Endothelial cell of umbilical vein (primary cell): ENCODE results near the gene EVC. TPM values are rescaled to one million over a fixed set of nuclear protein-coding genes. Genes with fewer than 3 reads are reported as not detected.

ENCODE experiments used
- BruUV-seq: library from RNA; stranded (reverse); fragments of 400-500 nt; replicated peaks from 2 replicates; lab custom pipeline; 2021; lab: Mats Ljungman, UMichigan
- CTCF ChIA-PET: fragments of 300-600, 350-600 bp; sonication (Branson Sonifier 250); formaldehyde crosslinking; loops from one replicate; lab custom pipeline; 2021; ENCODE audit warnings: antibody characterized with exemption, inconsistent platforms; lab: Charles Lee
- POLR2A ChIA-PET: fragments of 300-600, 350-600 bp; sonication (Branson Sonifier 250); formaldehyde crosslinking; loops from one replicate; lab custom pipeline; 2021; ENCODE audit warnings: antibody characterized with exemption, inconsistent platforms; lab: Charles Lee
- DNase-seq: peaks from one replicate; pipeline ENCODE4 v3.0.0-alpha.2; 2011; ENCODE audit warnings: low read depth, low spot score
- FAIRE-seq: peaks from 2 replicates; lab custom pipeline; 2011; peaks lifted over from hg19 to GRCh38; lab: Jason Lieb, UNC
- H2AFZ ChIP-seq: 2 replicates; pipeline ENCODE4 v1.6.0; 2012; ENCODE audit warnings: low read depth, low read length, control low read depth, inconsistent platforms
- H3K27ac ChIP-seq: 2 replicates; pipeline ENCODE4 v1.5.1; 2011; ENCODE audit warnings: low read depth, mild to moderate bottlenecking, control low read depth, low read length, moderate library complexity; ENCODE audit not compliant: insufficient read depth
- H3K27me3 ChIP-seq, 2 experiments: 2 replicates each; pipeline versions ENCODE4 v1.6.0 to v1.6.1; 2011; ENCODE audit warnings: low read length in 2 of 2, mixed read lengths in 1 of 2; ENCODE audit not compliant: control insufficient read depth in 2 of 2, insufficient read depth in 2 of 2
- H3K36me3 ChIP-seq, 2 experiments: 2 replicates in 1 of 2; 3 replicates in 1 of 2; pipeline ENCODE4 v1.5.1; 2011; ENCODE audit warnings: low read length in 2 of 2, mild to moderate bottlenecking in 1 of 2, moderate library complexity in 1 of 2; ENCODE audit not compliant: control insufficient read depth in 2 of 2, insufficient read depth in 2 of 2; ENCODE audit errors: extremely low read depth in 1 of 2
- H3K4me1 ChIP-seq: 3 replicates; pipeline ENCODE4 v1.5.1; 2011; ENCODE audit warnings: mild to moderate bottlenecking, low read length; ENCODE audit not compliant: control insufficient read depth, insufficient read depth; ENCODE audit errors: extremely low read depth
- H3K4me2 ChIP-seq: 2 replicates; pipeline ENCODE4 v1.6.1; 2011; ENCODE audit warnings: low read length, control low read depth, mixed read lengths; ENCODE audit not compliant: insufficient read depth
- H3K4me3 ChIP-seq, 3 experiments: fragments of 200-600 bp in 1 of 3; sonication (generic), shearing (Covaris generic) in 1 of 3; replicated peaks in 1 of 3; 2 replicates each; pipeline ENCODE4 v1.5.1; 2011 to 2016; ENCODE audit warnings: control low read depth in 3 of 3, low read length in 3 of 3, mild to moderate bottlenecking in 2 of 3, inconsistent platforms in 1 of 3, low read depth in 1 of 3, moderate library complexity in 1 of 3; ENCODE audit not compliant: insufficient read depth in 1 of 3
- H3K79me2 ChIP-seq: 2 replicates; pipeline ENCODE4 v1.6.0; 2012; ENCODE audit warnings: low read length, inconsistent platforms; ENCODE audit not compliant: control insufficient read depth, insufficient read depth
- H3K9ac ChIP-seq: replicated peaks from 2 replicates; pipeline ENCODE3; 2011; ENCODE audit warnings: low read length, control low read depth; ENCODE audit not compliant: insufficient read depth; ENCODE audit errors: extremely low read depth
- H3K9me1 ChIP-seq: replicated peaks from 3 replicates; pipeline ENCODE4 v1.6.0; 2011; ENCODE audit warnings: mild to moderate bottlenecking, low read length; ENCODE audit not compliant: control insufficient read depth, insufficient read depth; ENCODE audit errors: extremely low read depth
- H3K9me3 ChIP-seq: replicated peaks from 2 replicates; pipeline ENCODE4 v1.5.1; 2012; ENCODE audit warnings: low read length, inconsistent platforms; ENCODE audit not compliant: control insufficient read depth, insufficient read depth
- H4K20me1 ChIP-seq: replicated peaks from 2 replicates; pipeline ENCODE3; 2011; ENCODE audit warnings: mild to moderate bottlenecking, low read length; ENCODE audit not compliant: control insufficient read depth, insufficient read depth; ENCODE audit errors: extremely low read depth
- EZH2 ChIP-seq: IDR thresholded peaks from 2 replicates; pipeline ENCODE4 v1.6.1; 2012; ENCODE audit warnings: borderline replicate concordance, low read depth, mild to moderate bottlenecking, moderate library complexity, low read length, inconsistent platforms; ENCODE audit not compliant: severe bottlenecking
- FOS ChIP-seq: IDR thresholded peaks from 2 replicates; pipeline ENCODE4 v1.6.1; 2011; ENCODE audit warnings: mild to moderate bottlenecking, low read length, moderate library complexity, borderline replicate concordance; ENCODE audit not compliant: insufficient read depth
- GATA2 ChIP-seq: IDR thresholded peaks from 2 replicates; pipeline ENCODE4 v1.7.0; 2011; ENCODE audit warnings: low read depth, mild to moderate bottlenecking, moderate library complexity, mixed read lengths, low read length; ENCODE audit not compliant: insufficient read length, insufficient read depth
- JUN ChIP-seq: IDR thresholded peaks from 2 replicates; pipeline ENCODE4 v1.6.1; 2011; ENCODE audit warnings: borderline replicate concordance, low read depth; ENCODE audit not compliant: insufficient read length, insufficient read depth
- MYC ChIP-seq: IDR thresholded peaks from one replicate; pipeline ENCODE4 v1.6.1; 2011; ENCODE audit warnings: mild to moderate bottlenecking, low read depth, low read length
- POLR2A ChIP-seq: IDR thresholded peaks from 2 replicates; pipeline ENCODE4 v1.6.1; 2012; ENCODE audit warnings: low read depth, mild to moderate bottlenecking, control low read depth, low read length
- POLR2AphosphoS5 ChIP-seq: IDR thresholded peaks from 2 replicates; pipeline ENCODE4 v1.6.1; 2012; ENCODE audit warnings: low read depth, mild to moderate bottlenecking, control low read depth, low read length, moderate library complexity; ENCODE audit not compliant: insufficient read depth
- dilution Hi-C: fragments of 300-500 bp; cut with MboI; formaldehyde crosslinking; loops from one replicate; pipeline ENCODE4 v1.15.0; 2019; ENCODE audit warnings: low sequenced_read_pairs; ENCODE audit not compliant: extremely low pct_ligation_motif_present
- intact Hi-C: fragments of 100-400 bp; cut with micrococcal nuclease; formaldehyde crosslinking; loops from one replicate; pipeline ENCODE4 v1.10.0; 2022
- polyA plus RNA-seq, 4 experiments: library from polyadenylated mRNA; depleted of rRNA in 3 of 4; stranded (reverse) in 3 of 4; unstranded in 1 of 4; fragments of >200 nt; gene quantifications; 2 replicates each; pipeline versions ENCODE4 v1.2.1 to v1.2.3, GENCODE V29; 2011 to 2012; ENCODE audit warnings: missing spikeins in 1 of 4
- total RNA-seq: library from RNA; stranded (reverse); gene quantifications from 2 replicates; pipeline ENCODE4 v1.2.3, GENCODE V29; 2021
- TF ChIP-seq, protein P1 (sequence below), 2 donors: IDR thresholded peaks; 1 replicate in 1 of 2; 2 replicates in 1 of 2; pipeline ENCODE4 v1.5.1; 2011; ENCODE audit warnings: low read length in 2 of 2, mild to moderate bottlenecking in 2 of 2, moderate library complexity in 2 of 2, control low read depth in 1 of 2, inconsistent platforms in 1 of 2, low read depth in 1 of 2; ENCODE audit not compliant: insufficient read depth in 1 of 2; ENCODE audit errors: extremely low read depth in 1 of 2
- TF ChIP-seq, protein P2 (sequence below): IDR thresholded peaks from 2 replicates; pipeline ENCODE4 v1.6.1; 2011; ENCODE audit not compliant: insufficient read depth, insufficient read length

The EVC gene
- total and polyA plus RNA-seq, 2 donors (not counting 3 experiments of a cell fraction or from before 2014, with no cell fraction given) = 6.3 to 31.6 TPM

DNA sequence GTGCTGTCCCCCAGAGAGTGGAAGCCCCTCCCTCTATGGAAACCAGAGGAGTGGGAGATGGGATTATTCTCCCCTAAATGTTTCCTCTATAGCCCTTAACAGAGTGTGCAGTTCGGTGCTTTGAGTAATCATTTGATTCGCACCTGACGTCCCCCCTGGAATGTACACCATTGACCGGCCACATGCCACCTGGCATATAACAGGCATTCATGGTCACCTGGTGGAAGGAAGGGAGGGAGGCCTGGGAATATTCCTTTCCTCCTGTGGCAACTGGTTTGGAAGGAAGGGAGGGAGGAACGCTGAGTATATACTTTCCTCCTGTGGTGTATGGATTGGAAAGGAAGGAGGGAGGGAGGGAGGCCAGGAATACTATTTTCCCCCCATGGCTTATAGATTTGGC, 104.6 kb downstream of the EVC start:
- Histone ChIP-seq H4K20me1 (no peaks in the 10 kb centered on the region), H3K4me3 (no peak overlapping the region), H3K9me3 (no peaks in the 10 kb centered on the region), H2AFZ (no peak overlapping the region), H3K79me2 (no peaks in the 10 kb centered on the region), H3K4me2 (no peak overlapping the region), H3K9me1 (no peaks in the 10 kb centered on the region), H3K9ac (no peak overlapping the region), H3K27ac (no peak overlapping the region), H3K4me1 (no peaks in the 10 kb centered on the region), H3K27me3 (no peaks in the 10 kb centered on the region), H3K36me3 (peaks cover 0 to 29% of the 10 kb centered on the region in 2 experiments)
- ChIA-PET CTCF (no interaction called here), POLR2A (no interaction called here)
- no peak for DNase-seq
- TF ChIP-seq MYC = no peak
- TF ChIP-seq EZH2 = no peak
- no peak for TF ChIP-seq POLR2AphosphoS5
- no peak for TF ChIP-seq GATA2
- TF ChIP-seq FOS = no peak
- TF ChIP-seq, protein P1, sequence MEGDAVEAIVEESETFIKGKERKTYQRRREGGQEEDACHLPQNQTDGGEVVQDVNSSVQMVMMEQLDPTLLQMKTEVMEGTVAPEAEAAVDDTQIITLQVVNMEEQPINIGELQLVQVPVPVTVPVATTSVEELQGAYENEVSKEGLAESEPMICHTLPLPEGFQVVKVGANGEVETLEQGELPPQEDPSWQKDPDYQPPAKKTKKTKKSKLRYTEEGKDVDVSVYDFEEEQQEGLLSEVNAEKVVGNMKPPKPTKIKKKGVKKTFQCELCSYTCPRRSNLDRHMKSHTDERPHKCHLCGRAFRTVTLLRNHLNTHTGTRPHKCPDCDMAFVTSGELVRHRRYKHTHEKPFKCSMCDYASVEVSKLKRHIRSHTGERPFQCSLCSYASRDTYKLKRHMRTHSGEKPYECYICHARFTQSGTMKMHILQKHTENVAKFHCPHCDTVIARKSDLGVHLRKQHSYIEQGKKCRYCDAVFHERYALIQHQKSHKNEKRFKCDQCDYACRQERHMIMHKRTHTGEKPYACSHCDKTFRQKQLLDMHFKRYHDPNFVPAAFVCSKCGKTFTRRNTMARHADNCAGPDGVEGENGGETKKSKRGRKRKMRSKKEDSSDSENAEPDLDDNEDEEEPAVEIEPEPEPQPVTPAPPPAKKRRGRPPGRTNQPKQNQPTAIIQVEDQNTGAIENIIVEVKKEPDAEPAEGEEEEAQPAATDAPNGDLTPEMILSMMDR (IDR thresholded peaks at IDR 0.05; ENCODE audit: extremely low read depth in 1 of 2, insufficient read depth in 1 of 2, low read depth in 1 of 2, low read length in 2 of 2) = no peak
- TF ChIP-seq, protein P2, sequence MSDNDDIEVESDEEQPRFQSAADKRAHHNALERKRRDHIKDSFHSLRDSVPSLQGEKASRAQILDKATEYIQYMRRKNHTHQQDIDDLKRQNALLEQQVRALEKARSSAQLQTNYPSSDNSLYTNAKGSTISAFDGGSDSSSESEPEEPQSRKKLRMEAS = no peak
- TF ChIP-seq POLR2A = no peak
- TF ChIP-seq JUN = no peak
- no TSS peak for BruUV-seq
- intact Hi-C loops (no loop called here), dilution Hi-C loops (no loop called here)
- no peak for FAIRE-seq
